ENCODE results near the gene ACP4. TPM values are rescaled to one million over a fixed set of nuclear protein-coding genes. Genes with fewer than 3 reads are reported as not detected.
"Not testable (repeated sequence)": the region's sequence is repeated elsewhere in the genome, so short reads cannot be mapped to it uniquely, and the experiment has no call there.

The ACP4 gene
- total and polyA plus RNA-seq, 4 donors: not detected

DNA sequence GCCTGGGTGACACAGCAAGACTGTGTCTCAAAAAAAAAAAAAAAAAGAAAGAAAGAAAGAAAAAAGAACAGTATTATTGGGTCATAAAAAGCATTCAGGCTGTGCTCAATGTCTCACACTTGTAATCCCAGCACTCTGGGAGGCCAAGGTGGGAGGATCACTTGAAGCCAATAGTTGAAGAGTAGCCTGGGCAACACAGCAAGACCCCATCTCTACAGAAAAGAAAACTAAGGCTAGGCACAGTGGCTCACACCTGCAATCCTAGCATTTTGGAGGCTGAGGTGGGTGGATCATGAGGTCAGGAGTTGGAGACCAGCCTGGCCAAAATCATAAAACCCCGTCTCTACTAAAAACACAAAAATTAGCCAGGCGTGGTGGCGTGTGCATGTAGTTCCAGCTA, 32.6 kb upstream of the ACP4 start:
- intact Hi-C loops (cut with DNase I); H3K4me1 ChIP-seq (ENCODE audit: control insufficient read depth in 1 of 2, insufficient read depth in 2 of 2, low read length in 2 of 2): not testable (repeated sequence)

DNA sequence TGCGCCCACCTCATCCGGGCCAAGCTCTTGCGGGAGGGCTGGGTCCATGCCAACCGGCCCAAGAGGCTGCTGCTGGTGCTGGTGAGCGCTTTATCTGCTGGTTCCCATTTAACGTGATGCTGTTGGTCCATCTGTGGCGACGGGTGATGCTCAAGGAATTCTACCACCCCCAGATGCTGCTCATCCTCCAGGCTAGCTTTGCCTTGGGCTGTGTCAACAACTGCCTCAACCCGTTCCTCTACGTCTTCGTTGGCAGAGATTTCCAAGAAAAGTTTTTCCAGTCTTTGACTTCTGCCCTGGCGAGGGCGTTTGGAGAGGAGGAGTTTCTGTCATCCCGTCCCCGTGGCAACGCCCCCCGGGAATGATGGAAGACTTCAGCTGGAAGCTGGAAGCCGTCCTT, 31.1 kb upstream of the ACP4 start:
- not testable (repeated sequence) for H3K4me1 ChIP-seq (ENCODE audit: control insufficient read depth in 1 of 2, insufficient read depth in 2 of 2, low read length in 2 of 2)

More for the DNA sequence above, 32.6 kb upstream of the ACP4 start:
- not testable (repeated sequence) for H3K9me3 ChIP-seq (ENCODE audit: control insufficient read depth, low read length); H3K4me3 ChIP-seq (ENCODE audit: low read length in 2 of 2); H3K27me3 ChIP-seq (ENCODE audit: control insufficient read depth in 1 of 2, insufficient read depth in 2 of 2, low read length in 1 of 2); H3K27ac ChIP-seq (ENCODE audit: low read depth in 1 of 2, low read length in 2 of 2); DNase-seq; H3K36me3 ChIP-seq (ENCODE audit: control insufficient read depth in 1 of 2, insufficient read depth in 2 of 2, low read length in 1 of 2); ATAC-seq (ENCODE audit: low FRiP score)
- WGBS, 2 donors: 92 to 93% methylated on average over 3 of the region's 3 CpGs

DNA sequence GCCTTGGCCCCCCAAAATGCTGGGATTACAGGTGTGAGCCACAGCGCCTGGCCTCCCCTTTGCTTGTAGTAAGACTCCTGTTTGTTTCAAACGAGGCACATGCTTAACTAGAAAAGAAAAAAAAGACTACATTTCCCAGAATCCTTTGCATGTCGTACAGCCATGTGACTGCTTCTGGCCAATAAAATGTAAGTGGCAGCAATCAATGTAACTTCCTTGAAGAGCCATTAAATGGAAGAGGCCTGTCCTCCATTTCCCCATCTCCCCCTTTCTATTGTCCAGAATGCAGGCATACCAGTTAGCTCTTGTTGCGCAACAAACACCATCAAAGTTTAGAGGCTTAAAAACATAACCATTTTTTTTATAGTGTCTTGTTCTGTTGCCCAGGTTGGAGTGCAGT, 30.3 kb upstream of the ACP4 start:
- no peaks in the 10 kb centered on the region for H3K27me3 ChIP-seq (ENCODE audit: control insufficient read depth in 1 of 2, insufficient read depth in 2 of 2, low read length in 1 of 2)
- no peak for ATAC-seq (ENCODE audit: low FRiP score)

More for the DNA sequence above, 31.1 kb upstream of the ACP4 start:
- WGBS, 2 donors: 61 to 78% methylated on average over 11 to 18 of the region's 18 CpGs
- intact Hi-C loops (cut with DNase I); H3K27me3 ChIP-seq (ENCODE audit: control insufficient read depth in 1 of 2, insufficient read depth in 2 of 2, low read length in 1 of 2); H3K9me3 ChIP-seq (ENCODE audit: control insufficient read depth, low read length); H3K36me3 ChIP-seq (ENCODE audit: control insufficient read depth in 1 of 2, insufficient read depth in 2 of 2, low read length in 1 of 2); H3K27ac ChIP-seq (ENCODE audit: low read depth in 1 of 2, low read length in 2 of 2); H3K4me3 ChIP-seq (ENCODE audit: low read length in 2 of 2); ATAC-seq (ENCODE audit: low FRiP score); DNase-seq: not testable (repeated sequence)

DNA sequence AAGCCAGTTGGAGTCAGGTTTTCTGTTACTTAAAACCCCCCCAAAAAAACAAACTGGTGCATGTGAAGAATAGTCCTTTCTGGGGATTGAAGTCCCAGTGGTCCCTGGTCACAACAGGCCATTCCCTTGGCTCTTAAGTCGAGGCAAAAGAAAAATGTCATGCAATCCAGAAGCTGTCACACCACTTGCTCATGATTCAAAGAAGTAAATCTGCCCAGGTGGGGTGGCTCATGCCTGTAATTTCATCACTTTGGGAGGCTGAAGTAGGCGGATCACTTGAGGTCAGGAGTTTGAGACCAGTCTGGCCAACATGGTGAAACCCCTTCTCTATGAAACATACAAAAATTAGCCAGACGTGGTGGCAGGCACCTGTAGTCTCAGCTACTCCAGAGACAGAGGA, 28.7 kb upstream of the ACP4 start:
- H3K27ac ChIP-seq (ENCODE audit: low read depth in 1 of 2, low read length in 2 of 2); ATAC-seq (ENCODE audit: low FRiP score); H3K36me3 ChIP-seq (ENCODE audit: control insufficient read depth in 1 of 2, insufficient read depth in 2 of 2, low read length in 1 of 2); H3K4me1 ChIP-seq (ENCODE audit: control insufficient read depth in 1 of 2, insufficient read depth in 2 of 2, low read length in 2 of 2); H3K9me3 ChIP-seq (ENCODE audit: control insufficient read depth, low read length); DNase-seq; H3K27me3 ChIP-seq (ENCODE audit: control insufficient read depth in 1 of 2, insufficient read depth in 2 of 2, low read length in 1 of 2); H3K4me3 ChIP-seq (ENCODE audit: low read length in 2 of 2): not testable (repeated sequence)
- intact Hi-C loops (cut with DNase I): loop anchor here in 1 of 2 donors (2.0 kb wide), 1 partner anchor 57 kb away; no protein-coding TSS in a partner anchor
- 54 to 60% methylated on average over 3 of the region's 3 CpGs for WGBS, 2 donors

More for the DNA sequence above, 30.3 kb upstream of the ACP4 start:
- WGBS, 2 donors: 70 to 74% methylated on average over 4 of the region's 4 CpGs
- Histone ChIP-seq H3K36me3 (ENCODE audit: control insufficient read depth in 1 of 2, insufficient read depth in 2 of 2, low read length in 1 of 2) (no peaks in the 10 kb centered on the region), H3K4me1 (ENCODE audit: control insufficient read depth in 1 of 2, insufficient read depth in 2 of 2, low read length in 2 of 2) (no peaks in the 10 kb centered on the region), H3K4me3 (ENCODE audit: low read length in 2 of 2) (no peak overlapping the region), H3K9me3 (ENCODE audit: control insufficient read depth, low read length) (no peaks in the 10 kb centered on the region), H3K27ac (ENCODE audit: low read depth in 1 of 2, low read length in 2 of 2) (no peak overlapping the region)
- intact Hi-C loops (cut with DNase I): loop anchor here in 1 of 2 donors (2.0 kb wide), 1 partner anchor 59 kb away; no protein-coding TSS in a partner anchor
- no peak for DNase-seq

DNA sequence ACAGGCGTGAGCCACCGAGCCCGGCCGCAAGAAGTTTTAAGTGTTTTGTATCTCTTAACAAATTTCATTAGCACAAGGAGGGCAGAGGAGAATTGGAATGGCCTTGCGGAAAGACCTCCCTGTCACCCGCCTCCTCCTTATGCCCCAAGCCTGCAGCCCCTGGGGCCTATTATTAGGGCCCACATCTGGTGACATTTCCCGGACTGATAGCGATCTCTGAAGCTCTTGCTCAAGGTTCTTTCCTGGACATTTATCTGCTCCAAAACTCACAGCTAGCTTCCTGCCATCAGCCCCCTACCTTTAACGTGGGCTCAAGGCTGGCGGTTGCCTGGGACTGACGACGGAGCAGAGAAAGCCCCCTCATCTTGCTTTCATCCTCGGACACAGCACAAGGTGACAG, 26.7 kb upstream of the ACP4 start:
- not testable (repeated sequence) for H3K36me3 ChIP-seq (ENCODE audit: control insufficient read depth in 1 of 2, insufficient read depth in 2 of 2, low read length in 1 of 2); ATAC-seq (ENCODE audit: low FRiP score)

DNA sequence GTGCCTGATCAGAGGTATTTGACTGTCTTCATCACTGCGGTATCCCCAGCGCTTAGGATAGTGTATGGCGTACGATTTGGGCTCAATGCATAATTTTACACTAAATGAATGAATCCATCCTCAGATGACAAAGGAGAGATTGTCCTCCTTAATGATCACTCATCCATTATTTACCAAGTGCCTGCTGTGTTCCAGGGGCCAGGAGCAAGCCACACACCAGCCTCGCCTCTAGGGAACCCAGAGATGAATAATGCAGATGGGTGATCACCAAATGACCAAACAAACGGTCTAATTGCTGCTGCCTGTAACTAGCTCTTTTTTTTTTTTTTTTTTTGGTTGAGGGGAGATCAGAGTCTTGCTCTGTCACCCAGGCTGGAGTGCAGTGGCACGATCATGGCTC, 25.8 kb upstream of the ACP4 start:
- WGBS, 2 donors: 53 to 67% methylated on average over 7 of the region's 7 CpGs
- no peak for DNase-seq
- no peaks in the 10 kb centered on the region for H3K27me3 ChIP-seq (ENCODE audit: control insufficient read depth in 1 of 2, insufficient read depth in 2 of 2, low read length in 1 of 2)

More for the DNA sequence above, 26.7 kb upstream of the ACP4 start:
- DNase-seq; H3K9me3 ChIP-seq (ENCODE audit: control insufficient read depth, low read length); H3K27me3 ChIP-seq (ENCODE audit: control insufficient read depth in 1 of 2, insufficient read depth in 2 of 2, low read length in 1 of 2); H3K27ac ChIP-seq (ENCODE audit: low read depth in 1 of 2, low read length in 2 of 2); H3K4me3 ChIP-seq (ENCODE audit: low read length in 2 of 2); intact Hi-C loops (cut with DNase I); H3K4me1 ChIP-seq (ENCODE audit: control insufficient read depth in 1 of 2, insufficient read depth in 2 of 2, low read length in 2 of 2): not testable (repeated sequence)
- 68 to 73% methylated on average over 11 to 12 of the region's 13 CpGs for WGBS, 2 donors

DNA sequence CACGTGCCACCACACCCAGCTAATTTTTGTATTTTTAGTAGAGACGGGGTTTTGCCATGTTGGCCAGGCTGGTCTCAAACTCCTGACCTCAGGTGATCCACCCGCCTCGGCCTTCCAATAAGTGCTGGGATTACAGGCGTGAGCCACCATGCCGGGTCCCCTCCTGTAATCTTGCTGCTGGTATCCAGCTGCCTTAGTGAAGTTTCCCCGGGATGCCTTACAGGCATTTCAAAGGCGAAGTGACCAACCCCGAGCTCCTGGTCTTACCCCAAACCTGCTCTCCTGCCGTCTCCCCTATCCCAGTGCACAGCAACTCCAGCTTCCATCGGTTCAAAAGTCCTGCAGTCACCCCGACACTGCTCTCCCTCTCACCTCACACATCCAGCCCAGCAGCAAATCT, 23.5 kb upstream of the ACP4 start:
- 73 to 76% methylated on average over 10 to 12 of the region's 12 CpGs for WGBS, 2 donors
- intact Hi-C loops (cut with DNase I); H3K9me3 ChIP-seq (ENCODE audit: control insufficient read depth, low read length); H3K27ac ChIP-seq (ENCODE audit: low read depth in 1 of 2, low read length in 2 of 2); H3K4me1 ChIP-seq (ENCODE audit: control insufficient read depth in 1 of 2, insufficient read depth in 2 of 2, low read length in 2 of 2); H3K36me3 ChIP-seq (ENCODE audit: control insufficient read depth in 1 of 2, insufficient read depth in 2 of 2, low read length in 1 of 2); ATAC-seq (ENCODE audit: low FRiP score); H3K4me3 ChIP-seq (ENCODE audit: low read length in 2 of 2); H3K27me3 ChIP-seq (ENCODE audit: control insufficient read depth in 1 of 2, insufficient read depth in 2 of 2, low read length in 1 of 2); DNase-seq: not testable (repeated sequence)

More for the DNA sequence above, 25.8 kb upstream of the ACP4 start:
- H3K4me1 ChIP-seq (ENCODE audit: control insufficient read depth in 1 of 2, insufficient read depth in 2 of 2, low read length in 2 of 2): no peaks in the 10 kb centered on the region
- no peak for ATAC-seq (ENCODE audit: low FRiP score)
- no peaks in the 10 kb centered on the region for H3K9me3 ChIP-seq (ENCODE audit: control insufficient read depth, low read length)
- no peak overlapping the region for H3K27ac ChIP-seq (ENCODE audit: low read depth in 1 of 2, low read length in 2 of 2)
- no peak overlapping the region for H3K4me3 ChIP-seq (ENCODE audit: low read length in 2 of 2)
- no peaks in the 10 kb centered on the region for H3K36me3 ChIP-seq (ENCODE audit: control insufficient read depth in 1 of 2, insufficient read depth in 2 of 2, low read length in 1 of 2)
- intact Hi-C loops (cut with DNase I): no loop called here

DNA sequence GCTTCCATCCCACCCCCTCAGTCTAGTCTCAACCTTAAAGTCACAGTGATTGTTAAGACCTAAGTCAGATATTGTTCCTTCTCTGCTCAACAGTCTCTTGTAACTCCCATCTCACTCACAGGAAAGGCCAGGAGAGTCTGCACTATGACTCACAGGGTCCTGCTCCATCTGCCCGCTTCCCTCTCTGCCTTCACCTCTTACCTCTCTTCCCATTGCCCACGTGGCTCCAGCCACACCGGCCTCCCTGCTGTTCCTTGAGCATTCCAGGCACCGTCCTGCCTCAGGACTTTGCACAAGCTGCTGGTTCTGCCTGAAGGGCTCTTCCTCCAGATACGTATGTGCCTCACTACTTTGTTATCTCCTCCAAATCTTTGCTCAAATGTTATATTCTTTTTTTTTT, 23.0 kb upstream of the ACP4 start:
- DNase-seq; H3K4me3 ChIP-seq (ENCODE audit: low read length in 2 of 2); H3K36me3 ChIP-seq (ENCODE audit: control insufficient read depth in 1 of 2, insufficient read depth in 2 of 2, low read length in 1 of 2); intact Hi-C loops (cut with DNase I); H3K27me3 ChIP-seq (ENCODE audit: control insufficient read depth in 1 of 2, insufficient read depth in 2 of 2, low read length in 1 of 2); ATAC-seq (ENCODE audit: low FRiP score); H3K9me3 ChIP-seq (ENCODE audit: control insufficient read depth, low read length); H3K4me1 ChIP-seq (ENCODE audit: control insufficient read depth in 1 of 2, insufficient read depth in 2 of 2, low read length in 2 of 2); H3K27ac ChIP-seq (ENCODE audit: low read depth in 1 of 2, low read length in 2 of 2): not testable (repeated sequence)
- 29 to 39% methylated on average over 5 of the region's 5 CpGs for WGBS, 2 donors

DNA sequence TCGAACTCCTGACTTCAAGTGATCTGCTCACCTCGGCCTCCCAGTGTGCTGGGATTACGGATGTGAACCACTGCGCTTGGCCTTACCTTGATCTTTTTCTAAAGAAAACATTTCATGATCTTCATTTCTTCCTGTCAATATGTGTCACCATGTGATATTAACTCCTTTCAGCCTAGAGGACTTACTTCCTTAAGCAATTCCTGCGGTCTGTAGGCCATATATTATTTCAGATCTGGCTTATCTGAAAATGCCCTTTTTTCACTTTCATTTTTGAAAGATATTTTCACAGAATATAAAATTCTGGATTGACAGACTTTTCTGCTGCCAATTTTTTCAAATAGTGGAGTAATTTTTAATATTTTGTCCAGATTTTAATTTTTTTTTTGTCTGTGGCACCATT, 21.9 kb upstream of the ACP4 start:
- Histone ChIP-seq H3K27ac (ENCODE audit: low read depth in 1 of 2, low read length in 2 of 2) (no peak overlapping the region), H3K36me3 (ENCODE audit: control insufficient read depth in 1 of 2, insufficient read depth in 2 of 2, low read length in 1 of 2) (no peaks in the 10 kb centered on the region), H3K27me3 (ENCODE audit: control insufficient read depth in 1 of 2, insufficient read depth in 2 of 2, low read length in 1 of 2) (no peaks in the 10 kb centered on the region), H3K4me3 (ENCODE audit: low read length in 2 of 2) (no peak overlapping the region), H3K4me1 (ENCODE audit: control insufficient read depth in 1 of 2, insufficient read depth in 2 of 2, low read length in 2 of 2) (no peaks in the 10 kb centered on the region), H3K9me3 (ENCODE audit: control insufficient read depth, low read length) (peaks cover 2% of the 10 kb centered on the region)
- DNase-seq (no peak), ATAC-seq (ENCODE audit: low FRiP score) (no peak)
- intact Hi-C loops (cut with DNase I): no loop called here
- WGBS, 2 donors: 67 to 72% methylated on average over 5 of the region's 5 CpGs
